Measurements from ENCODE around the gene ZMIZ1.

- TF ChIP-seq, protein P1, sequence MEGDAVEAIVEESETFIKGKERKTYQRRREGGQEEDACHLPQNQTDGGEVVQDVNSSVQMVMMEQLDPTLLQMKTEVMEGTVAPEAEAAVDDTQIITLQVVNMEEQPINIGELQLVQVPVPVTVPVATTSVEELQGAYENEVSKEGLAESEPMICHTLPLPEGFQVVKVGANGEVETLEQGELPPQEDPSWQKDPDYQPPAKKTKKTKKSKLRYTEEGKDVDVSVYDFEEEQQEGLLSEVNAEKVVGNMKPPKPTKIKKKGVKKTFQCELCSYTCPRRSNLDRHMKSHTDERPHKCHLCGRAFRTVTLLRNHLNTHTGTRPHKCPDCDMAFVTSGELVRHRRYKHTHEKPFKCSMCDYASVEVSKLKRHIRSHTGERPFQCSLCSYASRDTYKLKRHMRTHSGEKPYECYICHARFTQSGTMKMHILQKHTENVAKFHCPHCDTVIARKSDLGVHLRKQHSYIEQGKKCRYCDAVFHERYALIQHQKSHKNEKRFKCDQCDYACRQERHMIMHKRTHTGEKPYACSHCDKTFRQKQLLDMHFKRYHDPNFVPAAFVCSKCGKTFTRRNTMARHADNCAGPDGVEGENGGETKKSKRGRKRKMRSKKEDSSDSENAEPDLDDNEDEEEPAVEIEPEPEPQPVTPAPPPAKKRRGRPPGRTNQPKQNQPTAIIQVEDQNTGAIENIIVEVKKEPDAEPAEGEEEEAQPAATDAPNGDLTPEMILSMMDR (IDR thresholded peaks at IDR 0.05 in 2 of 3, conservative IDR thresholded peaks at IDR 0.05 in 1 of 3; ENCODE audit: borderline replicate concordance in 1 of 3, insufficient read depth in 1 of 3, low read depth in 2 of 3, low read length in 2 of 3) = no peak
- no peak for TF ChIP-seq FOSL1 (IDR thresholded peaks at IDR 0.05; ENCODE audit: low read depth)
- TF ChIP-seq RAD21 (IDR thresholded peaks at IDR 0.05; ENCODE audit: low read depth) = no peak
Observed at GRCh38 chr10:79164075-79164474, 95.3 kb downstream of the ZMIZ1 start.
